HG02588 (cell line): ENCODE results near the gene HOXA9.

ENCODE experiments used
- ATAC-seq: cut with Tn5 transposase; IDR thresholded peaks from one replicate; pipeline ENCODE4 v1.9.1; 2021; ENCODE audit warnings: mild to moderate bottlenecking, moderate library complexity; ENCODE audit not compliant: unreplicated experiment

Gene HOXA9

DNA sequence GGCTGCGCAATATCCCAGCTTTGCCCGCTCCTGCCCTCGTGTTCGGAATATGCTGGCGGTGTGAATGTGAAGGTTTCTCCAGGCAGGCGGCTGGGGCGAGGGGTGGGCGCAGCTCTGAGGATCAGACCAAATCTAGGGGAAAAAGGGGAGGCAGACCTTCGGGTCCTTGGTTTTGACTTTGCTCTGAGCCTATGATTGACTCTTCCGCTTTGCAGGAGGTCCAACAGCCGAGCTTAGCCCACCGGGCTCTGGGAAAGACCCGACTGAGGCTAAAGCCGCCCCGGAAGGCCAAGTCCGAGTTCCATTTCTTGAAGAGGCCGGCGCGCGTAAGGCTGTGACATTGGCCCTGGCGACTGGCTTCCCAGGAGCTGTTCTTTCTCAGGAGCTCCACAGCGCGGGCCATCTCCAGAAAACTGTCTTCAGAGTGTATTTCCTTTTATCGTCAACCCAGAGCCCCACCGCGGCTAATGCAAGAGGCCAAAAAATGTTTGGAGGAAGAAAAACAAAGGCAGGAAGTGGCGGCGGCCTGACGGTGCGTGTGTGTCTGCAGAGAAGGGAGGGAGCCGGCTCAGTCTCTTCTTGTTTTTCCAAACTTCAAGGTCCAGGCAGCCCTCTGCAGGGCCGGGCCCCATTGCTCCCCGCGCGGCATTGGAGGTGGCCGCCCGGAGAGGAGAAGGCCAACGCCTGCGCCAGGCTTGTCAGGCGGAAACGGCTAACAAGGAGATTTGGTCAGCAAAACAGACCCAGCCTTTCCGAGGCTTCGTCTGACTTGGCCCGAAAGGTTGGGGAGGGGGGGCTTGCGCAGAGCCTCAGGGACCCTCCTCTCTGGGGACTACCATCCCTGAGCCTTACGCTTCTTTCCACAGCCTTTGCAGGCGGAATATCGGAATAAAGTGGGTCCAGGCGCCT is 23.3 kb upstream of the HOXA9 start:
- no peak for ATAC-seq

DNA sequence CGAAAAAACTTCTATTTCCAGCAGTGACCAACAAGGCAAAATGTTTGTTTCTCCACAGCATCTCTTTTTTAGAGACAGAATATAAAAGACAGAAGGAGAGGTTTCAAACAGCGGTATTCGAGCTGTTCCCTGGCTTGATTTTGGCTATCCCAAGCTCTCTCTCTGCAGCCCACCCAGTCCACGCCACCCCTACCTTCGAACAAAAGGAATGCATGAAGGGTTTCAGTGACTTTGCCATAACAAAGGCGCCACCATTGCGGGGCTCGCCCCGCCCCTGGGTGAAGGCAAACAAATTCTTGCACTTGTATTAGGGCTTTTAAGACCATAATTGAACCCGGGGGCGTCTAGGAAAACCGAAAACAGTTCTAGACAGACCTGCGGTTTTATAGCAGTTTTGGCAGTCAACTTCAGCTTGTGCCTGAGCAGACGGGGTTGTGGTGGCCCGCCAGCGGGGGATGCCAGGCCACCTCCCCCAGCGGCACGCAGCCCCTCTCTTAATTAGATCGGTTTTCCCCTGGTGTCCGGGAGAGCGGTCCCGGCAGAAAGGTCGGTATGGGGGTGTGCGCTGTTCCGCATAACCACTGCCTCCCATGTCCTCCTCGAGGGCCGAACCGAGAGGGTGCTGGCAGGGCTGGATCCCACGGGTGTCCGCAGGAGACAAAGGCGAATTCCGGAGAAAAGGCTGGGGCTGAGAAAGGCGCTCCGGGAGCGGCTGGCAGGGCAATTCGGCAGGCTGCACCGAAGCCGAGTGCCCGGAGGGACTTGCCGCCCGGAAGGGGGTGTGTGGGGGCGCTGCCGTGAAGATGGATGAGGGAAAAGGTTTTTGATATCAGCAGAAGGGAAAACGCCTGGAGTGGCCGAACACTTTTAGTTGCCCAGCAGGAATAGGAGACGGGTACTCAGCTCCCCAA is 22.4 kb upstream of the HOXA9 start:
- no peak for ATAC-seq

DNA sequence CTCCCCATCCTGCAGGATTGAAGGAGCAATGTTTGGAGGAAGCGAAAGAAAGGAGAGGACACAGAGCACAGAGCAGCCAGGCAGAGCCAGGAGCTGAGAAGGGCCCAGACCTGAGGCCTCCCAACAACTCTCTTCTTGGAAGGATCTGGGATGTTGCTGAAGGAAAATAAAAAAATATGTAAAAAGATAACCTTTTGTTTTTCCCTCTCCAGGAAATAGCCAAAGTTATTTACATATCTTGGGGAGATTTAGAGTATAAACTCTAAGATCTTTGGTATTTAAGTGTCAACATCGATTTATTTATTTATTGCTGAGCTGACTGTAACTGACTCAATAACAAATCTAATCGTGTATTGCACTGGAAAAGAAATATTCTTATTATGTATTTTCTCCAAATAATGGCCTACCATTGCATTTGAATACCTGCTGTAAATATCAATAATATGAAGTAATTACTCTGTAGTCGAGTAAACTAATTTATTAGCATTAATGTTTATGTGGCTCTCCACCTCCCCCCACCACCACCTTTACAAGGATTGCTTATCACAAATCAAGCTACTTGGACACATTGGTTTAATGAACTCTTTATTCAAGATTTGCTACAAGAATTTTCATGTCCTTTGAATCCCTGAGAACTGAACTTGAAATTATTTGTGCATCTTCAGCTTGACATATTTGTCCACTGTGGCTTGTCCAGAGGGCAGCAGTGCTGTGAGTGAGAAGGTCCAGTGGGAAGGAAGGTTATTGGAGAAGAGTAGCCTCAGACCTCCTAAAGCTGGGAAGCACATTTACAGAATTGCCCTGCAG is 21.5 kb upstream of the HOXA9 start:
- ATAC-seq: no peak

DNA sequence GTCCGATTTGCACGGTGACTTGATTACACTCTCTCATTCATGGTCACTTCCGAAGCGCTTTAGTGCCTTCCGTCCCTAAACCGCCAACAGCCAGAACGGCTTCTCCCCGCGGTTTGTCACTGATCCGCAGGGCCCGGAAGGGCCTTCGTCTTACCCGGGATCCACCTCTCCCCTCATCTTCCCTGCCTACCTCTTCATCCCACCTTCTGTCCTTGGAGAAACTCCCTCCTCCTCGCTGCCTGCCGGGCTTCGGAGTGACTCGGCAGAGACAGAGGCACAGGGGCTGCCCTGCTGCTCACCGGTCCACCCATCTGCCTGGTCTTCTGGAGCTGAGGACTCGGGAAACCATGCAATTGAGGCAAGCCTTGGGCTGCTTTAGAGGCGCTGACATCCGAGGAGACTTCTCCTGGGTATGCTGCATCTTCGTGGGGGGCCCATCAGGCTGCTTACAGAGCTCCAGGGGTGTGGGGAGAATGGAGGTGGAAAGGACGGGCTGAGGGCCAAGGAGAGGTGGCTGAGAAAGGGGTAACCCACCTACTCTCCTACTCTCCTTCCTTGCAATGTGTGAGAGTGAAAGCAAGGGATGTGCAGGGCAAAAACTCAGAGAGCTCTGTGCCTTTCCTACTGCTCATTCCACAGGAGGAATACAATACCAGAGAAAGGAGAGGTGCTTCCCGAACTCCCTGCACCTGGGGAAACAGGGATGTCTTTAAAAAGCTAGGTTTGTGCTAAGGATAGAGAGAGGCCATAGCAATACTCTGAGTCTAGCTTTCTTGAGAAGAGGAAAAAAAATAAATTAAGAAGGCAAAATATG is 20.7 kb upstream of the HOXA9 start:
- ATAC-seq: no peak

DNA sequence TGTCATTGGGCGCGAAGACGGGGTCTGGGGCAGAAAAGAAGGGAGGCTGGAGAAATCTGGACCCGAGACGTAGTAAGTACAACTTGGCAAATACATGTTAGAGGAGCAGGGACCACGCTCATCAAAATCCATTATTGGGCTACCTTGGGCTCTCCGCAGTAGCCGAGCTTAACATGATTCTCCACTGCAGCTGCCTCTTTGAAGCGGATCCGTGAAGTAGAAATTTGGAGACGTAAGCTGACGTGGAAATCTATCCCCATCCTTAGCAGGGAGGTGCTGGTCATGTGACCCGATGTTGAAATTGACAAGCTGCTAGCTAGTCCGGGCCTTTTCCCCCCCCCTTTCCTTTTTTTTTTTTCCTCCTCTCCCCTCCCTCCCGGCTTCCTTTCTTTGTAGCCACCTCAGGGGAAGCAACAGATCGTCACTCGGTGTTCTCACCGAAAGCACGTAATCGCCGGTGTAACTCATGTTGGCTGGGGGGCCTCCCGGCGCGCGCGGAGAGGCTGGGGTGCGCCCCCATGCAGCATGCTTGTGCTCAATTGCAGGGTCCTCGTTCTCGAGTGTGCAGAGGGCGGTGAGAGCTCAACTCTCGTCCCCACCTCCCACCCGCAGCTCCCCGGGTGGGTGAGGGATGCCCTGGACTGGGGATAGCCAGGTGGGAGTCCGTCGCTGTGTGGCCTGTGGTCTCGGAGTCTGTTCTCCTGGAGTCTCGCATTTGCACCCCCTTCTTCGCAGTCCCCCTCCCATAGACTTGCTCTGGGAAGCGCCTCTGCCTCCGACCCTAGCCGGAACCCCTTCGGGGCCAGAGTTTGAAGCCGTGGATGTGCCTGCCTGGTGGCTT is 19.9 kb upstream of the HOXA9 start, which contains the start of gene HOXA11:
Gene HOXA11, minus strand, starts transcription at position 220 of the 841 bp plus-strand sequence. Its CDS starts 88 bp downstream, at position 132.
- ATAC-seq: no peak

DNA sequence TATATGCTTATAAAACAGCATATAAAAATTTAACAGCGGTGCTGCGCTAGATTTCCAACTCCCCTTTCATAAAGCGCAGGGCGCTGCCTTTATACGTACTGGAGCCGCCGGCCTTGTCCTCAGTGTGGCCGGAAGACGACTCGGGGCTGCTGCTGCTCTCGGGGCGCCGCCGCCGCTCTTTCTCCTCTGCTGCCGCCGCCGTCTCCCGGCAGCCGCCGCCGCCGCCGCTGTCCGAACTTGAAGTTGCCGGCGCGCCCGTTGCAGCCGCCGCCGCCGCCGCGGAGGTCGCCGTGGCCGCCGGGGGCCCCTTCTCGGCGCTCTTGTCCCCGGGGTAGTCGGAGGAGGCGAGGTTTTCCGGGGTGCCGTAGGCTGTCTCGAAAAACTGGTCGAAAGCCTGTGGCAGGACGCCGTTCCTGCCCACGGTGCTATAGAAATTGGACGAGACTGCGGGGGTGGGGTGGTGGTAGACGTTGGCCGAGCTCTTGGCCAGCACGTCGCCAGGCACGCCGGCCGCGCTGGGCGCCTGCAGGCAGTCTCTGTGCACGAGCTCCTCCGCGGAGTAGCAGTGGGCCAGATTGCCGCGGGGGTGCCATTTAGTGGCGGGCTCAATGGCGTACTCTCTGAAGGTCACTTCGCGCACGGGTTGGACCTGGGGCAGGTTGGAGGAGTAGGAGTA is 19.1 kb upstream of the HOXA9 start:
- no peak for ATAC-seq

DNA sequence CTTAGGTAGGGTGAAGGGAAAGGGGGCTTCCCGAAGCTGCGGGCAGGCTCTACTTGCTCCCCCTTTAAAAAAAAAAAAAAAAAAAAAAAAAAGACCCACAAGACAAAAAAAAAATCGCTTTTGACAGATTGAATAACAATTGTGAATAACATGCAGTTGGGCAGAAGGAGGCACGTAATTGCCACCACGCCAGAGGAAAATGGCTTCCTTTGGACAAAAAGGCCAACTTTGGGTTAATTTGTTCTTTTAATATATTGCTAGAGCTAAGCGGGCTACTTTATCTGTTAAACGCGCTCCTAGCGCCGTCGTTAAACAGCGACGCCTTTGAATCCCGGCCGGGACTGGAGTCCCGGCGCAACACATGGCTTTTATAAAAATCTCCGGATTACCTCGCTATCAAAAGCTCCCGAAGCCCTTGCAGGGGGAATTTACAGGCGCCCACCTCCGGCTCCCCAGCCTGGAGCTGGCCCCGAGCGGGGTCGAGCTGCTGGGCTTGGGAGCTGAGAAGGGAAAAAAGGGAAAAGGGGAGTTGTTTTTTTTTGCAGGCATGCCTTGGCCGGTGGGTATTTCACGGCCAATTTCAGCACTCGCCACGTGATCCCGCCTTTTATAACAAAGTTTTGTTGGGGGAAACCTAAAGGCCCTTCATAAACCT is 18.5 kb upstream of the HOXA9 start:
- ATAC-seq: no peak

DNA sequence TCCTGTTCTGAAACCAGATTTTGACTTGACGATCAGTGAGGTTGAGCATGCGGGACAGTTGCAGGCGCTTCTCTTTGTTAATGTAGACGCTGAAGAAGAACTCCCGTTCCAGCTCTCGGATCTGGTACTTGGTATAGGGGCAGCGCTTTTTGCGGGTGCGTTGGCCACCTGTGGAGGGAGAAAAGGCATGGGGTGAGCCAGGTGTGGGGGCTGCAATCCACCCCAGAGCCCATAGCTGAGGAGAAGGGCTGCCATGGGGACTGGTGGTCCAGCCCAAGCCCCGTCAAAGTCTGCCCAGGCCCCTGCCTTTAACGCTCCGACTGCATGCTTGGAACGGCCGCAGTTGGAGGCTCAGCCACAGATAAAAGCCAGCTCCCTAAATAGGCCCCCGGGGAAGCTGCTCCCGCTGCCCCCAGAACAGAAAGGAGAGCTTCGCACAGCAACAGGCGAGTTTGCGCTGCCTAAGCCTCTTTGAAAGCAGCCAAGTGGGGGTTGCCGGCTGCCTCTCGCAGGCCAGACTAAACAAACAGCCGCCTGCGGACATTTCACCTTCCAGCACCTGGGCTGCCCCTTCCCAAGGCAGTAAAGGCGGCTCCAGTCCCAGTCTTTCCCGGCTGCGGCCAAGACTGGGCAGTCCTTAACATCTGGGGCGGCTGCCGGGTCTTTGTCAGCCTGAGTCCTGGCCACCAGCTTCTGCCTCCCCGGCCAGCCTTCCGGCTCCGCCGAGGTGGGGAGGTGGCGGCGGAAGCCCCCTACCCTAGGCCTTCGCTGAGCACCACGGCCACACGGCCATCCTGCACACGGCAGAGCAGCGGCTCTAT is 17.7 kb upstream of the HOXA9 start:
- no peak for ATAC-seq

DNA sequence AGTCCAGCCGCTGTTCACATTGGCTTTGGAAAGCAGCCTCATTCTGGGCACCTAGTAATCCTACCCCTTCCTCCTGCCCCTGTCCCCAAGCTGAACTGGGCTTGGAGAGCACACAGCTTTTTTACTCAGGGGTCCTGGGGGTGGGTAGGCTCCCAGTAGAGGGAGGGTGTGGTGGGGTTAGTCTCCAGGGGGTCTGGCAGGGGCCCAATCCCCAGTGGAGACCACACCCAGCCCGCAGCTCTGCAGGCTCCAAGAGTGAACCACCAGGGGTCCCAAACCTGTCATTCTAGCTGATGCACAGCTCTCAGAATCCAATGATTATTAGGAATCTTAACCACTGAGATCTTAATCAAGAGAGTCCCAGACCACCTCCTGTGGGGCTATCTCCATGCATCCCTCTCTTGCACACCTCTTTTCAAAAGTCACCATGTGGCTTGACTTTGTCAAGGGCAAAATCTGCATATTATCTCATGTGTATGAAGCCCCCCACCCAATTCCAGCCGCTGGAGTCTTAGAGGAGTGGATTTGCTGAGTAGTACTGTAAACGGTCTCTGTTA is 17.0 kb upstream of the HOXA9 start:
- ATAC-seq: no peak

DNA sequence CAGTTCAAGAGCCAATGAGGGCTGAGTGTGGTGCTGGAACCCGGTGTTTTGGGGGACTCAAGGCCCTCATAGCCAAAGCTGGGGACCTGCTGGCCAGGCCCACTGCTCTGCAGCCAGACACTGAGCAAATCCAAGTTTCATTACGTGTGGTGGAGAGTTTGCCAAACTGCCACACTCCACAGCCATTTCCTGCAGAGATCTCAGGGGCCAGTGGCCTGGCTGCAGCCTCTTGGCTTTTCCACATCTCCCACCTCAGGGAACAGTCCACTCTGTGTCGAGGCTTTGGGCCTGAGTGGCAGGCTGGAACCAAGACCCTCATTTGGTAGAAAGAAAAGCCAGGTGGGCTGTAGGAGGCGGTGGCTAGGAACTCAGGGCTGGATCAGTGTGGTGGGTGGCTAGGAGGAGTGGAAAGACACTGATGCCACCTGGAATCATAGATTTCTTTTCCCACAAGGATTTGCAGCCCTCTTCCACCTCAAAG is 16.5 kb upstream of the HOXA9 start:
- no peak for ATAC-seq

DNA sequence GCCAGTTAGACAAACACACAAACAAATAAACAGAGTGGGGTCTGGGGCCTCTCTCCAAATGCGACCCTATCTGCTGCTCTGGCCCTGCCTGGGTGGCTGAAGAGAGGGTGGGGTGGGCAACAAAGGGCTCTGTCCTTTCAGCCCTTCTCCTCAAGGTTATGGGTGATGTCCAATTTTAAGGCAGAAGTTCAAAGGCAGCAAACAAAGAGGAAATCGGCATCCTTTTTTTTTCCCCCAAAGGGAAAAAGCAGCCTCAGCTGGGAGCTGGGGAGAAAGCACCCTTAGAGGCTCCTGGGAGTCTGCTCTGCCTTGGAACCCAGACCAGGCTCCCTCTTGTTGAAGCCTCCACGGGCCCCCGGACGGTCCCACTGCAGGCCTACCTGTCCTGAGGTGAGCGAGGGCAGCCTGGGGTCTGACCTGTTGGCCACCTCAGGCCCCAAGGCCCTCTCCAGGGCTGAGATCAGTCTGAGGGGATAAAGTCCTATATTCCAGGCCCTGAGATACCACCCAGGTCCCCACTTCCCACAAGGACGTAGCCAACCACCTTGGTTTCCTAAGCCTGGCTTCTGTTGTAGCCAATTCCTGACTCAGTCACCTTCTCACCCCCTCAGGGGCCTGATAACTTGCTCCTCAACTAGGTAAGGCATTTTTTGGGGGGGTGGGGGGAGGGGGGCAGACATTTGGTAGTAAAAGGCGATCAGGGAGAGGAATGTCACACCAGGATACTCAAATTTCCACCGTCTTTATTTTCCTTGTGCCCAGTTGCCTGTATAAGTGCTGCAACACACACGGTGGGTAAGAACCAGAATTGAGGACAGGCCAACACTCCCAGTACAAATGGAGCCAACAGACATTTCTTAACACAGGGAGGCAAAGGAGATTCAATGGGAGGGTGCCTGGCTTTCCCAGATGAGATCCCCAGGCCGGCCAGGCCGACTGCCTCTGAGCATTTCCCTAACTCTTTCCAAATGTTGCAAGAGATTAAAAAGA is 15.4 kb upstream of the HOXA9 start:
- ATAC-seq: no peak

DNA sequence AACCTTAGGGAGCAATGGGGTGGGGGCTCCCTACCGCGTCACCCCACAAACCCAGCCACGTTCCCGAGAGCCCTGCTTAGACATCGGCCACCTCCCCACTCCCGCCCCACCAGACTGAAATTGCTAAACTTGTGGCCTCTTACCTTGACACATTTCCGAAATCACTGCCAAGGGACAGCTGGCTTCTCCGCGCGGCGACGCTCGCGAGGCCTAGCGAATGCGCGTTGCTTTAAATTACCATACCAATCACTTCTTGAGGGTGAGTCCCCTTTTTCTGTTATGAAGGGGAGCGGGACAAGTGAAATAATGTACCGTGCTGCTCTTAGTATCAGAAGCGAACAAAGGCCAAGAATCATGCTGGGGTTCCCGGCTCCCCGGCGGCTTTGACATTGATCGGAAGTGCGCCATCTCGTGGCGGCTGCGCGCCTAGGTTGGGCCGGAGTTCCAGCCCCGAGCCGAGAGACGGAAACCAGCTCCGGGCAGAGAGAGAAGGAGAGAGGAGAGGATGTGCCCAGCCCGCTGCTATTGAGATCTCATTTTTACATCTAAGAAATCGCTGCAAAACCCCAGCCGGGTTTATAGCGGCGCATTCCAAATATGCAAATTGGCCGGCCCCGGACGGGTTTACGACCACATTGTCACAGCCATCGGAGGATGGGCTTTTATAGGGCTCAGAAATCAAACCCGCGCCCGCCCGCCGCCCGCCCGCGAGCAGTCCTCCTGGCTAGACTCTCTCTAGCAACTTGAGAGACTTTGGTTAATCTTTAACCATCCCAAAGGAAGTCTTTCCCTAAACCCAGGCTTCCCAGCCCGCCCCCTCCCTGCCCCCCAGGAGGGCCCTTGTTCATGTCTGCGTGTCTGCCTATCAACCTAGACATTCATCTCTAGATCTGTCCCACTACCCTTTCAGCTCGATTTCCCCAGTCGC is 14.4 kb upstream of the HOXA9 start:
- ATAC-seq: no peak

DNA sequence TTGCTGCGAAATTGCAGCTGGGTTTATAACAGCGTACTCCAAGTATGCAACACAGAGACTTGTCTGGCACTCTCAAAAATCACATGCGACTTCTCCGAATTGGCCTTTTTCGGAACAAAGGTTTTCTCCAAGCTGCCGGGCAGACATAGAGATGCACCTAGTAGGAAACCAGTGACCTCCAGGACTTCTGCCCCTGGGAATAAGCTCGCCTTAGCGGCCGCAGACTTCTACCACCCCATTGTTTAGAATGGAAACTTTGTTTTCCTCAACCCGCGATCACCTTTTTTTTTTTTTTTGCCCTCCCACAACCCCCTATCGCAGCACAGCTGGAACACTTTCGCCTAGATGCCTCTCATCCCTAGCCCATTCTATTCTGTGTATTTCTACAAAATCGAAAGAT is 13.7 kb upstream of the HOXA9 start:
- ATAC-seq: no peak

DNA sequence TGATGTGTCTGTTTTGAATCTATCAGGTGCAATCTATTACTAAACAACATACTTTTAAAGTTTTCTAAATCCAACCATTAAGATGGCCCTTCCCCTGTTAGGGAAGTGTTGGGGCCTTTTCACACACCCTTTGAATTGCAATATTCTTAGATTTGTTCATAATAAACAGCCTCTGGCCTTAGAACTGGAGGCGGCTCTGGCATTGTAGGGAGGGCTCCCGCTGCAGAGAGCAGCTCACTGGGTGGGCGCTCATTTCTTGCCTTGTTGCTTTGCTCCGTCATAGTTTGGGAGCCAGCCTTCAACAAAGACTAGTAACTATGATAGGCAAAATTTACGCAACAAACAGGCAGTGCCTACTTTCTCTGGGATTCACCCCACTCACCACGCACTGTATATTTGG is 13.0 kb upstream of the HOXA9 start:
- no peak for ATAC-seq
